WTC11 (cell line): ENCODE results near the gene SEMA3F. TPM values are rescaled to one million over a fixed set of nuclear protein-coding genes. Genes with fewer than 3 reads are reported as not detected.

ENCODE experiments used
- ATAC-seq: fragments of 200-7000 bp; cut with Tn5 transposase; 2 replicates; pipeline ENCODE4 v1.10.0; 2021; ENCODE audit warnings: mild to moderate bottlenecking, moderate library complexity
- CTCF ChIA-PET: fragments of 300-600 bp; sonication (Branson Sonifier 250); formaldehyde crosslinking; loops from one replicate; lab custom pipeline; 2021; ENCODE audit warnings: antibody characterized with exemption; lab: Charles Lee
- POLR2A ChIA-PET: fragments of 350-600 bp; sonication (Branson Sonifier 250); formaldehyde crosslinking; loops from one replicate; lab custom pipeline; 2021; ENCODE audit warnings: antibody characterized with exemption; lab: Charles Lee
- DNase-seq: peaks from one replicate; pipeline ENCODE4 v3.0.0; 2021; ENCODE audit warnings: low spot score
- H3K27ac Mint-ChIP-seq: 2 replicates; pipeline ENCODE4 v1.8.0; 2021; ENCODE audit warnings: mixed read lengths
- H3K27me3 Mint-ChIP-seq: 2 replicates; pipeline ENCODE4 v1.8.0; 2021; ENCODE audit warnings: low read depth, mild to moderate bottlenecking, moderate library complexity, mixed read lengths
- H3K36me3 Mint-ChIP-seq: 2 replicates; pipeline ENCODE4 v1.8.0; 2021; ENCODE audit warnings: mixed read lengths
- H3K4me1 Mint-ChIP-seq: 2 replicates; pipeline ENCODE4 v1.8.0; 2022; ENCODE audit warnings: mixed read lengths
- H3K4me3 Mint-ChIP-seq: 2 replicates; pipeline ENCODE4 v1.8.0; 2021; ENCODE audit warnings: mild to moderate bottlenecking, moderate library complexity, mixed read lengths
- H3K9me3 Mint-ChIP-seq: 2 replicates; pipeline ENCODE4 v1.8.0; 2021; ENCODE audit warnings: mixed read lengths
- AFF4 ChIP-seq: sonication (generic); formaldehyde crosslinking; IDR thresholded peaks from 2 replicates; pipeline ENCODE4 v1.8.1; 2023; ENCODE audit warnings: mild to moderate bottlenecking, missing genetic modification reagents, borderline replicate concordance
- ERG ChIP-seq: fragments of 250-450 bp; sonication (Bioruptor Pico); IDR thresholded peaks from 2 replicates; pipeline ENCODE4 v1.8.0; 2021; ENCODE audit warnings: mild to moderate bottlenecking
- FOXP4 ChIP-seq: sonication (generic); formaldehyde crosslinking; IDR thresholded peaks from 2 replicates; pipeline ENCODE4 v1.8.0; 2022; ENCODE audit warnings: mild to moderate bottlenecking, missing genetic modification reagents
- HMGXB4 ChIP-seq: sonication (generic); formaldehyde crosslinking; IDR thresholded peaks from 2 replicates; pipeline ENCODE4 v1.8.1; 2023; ENCODE audit warnings: mild to moderate bottlenecking, moderate library complexity, missing genetic modification reagents
- JAZF1 ChIP-seq: fragments of 250-450 bp; sonication (Bioruptor Pico); IDR thresholded peaks from 2 replicates; pipeline ENCODE4 v1.9.0; 2021; ENCODE audit warnings: moderate library complexity, mild to moderate bottlenecking, inconsistent platforms
- KAT7 ChIP-seq: sonication (generic); formaldehyde crosslinking; IDR thresholded peaks from 2 replicates; pipeline ENCODE4 v1.8.1; 2023; ENCODE audit warnings: missing genetic modification reagents, mild to moderate bottlenecking, borderline replicate concordance
- OVOL2 ChIP-seq: fragments of 250-450 bp; sonication (Bioruptor Pico); IDR thresholded peaks from 2 replicates; pipeline ENCODE4 v1.9.0; 2021; ENCODE audit warnings: mild to moderate bottlenecking, borderline replicate concordance
- TP53 ChIP-seq: sonication (generic); formaldehyde crosslinking; IDR thresholded peaks from 2 replicates; pipeline ENCODE4 v1.8.1; 2023; ENCODE audit warnings: mild to moderate bottlenecking, missing genetic modification reagents
- ZBTB43 ChIP-seq: sonication (generic); formaldehyde crosslinking; IDR thresholded peaks from 2 replicates; pipeline ENCODE4 v1.8.1; 2023; ENCODE audit warnings: mild to moderate bottlenecking, missing genetic modification reagents
- ZMAT4 ChIP-seq: fragments of 250-450 bp; sonication (Bioruptor Pico); IDR thresholded peaks from 2 replicates; pipeline ENCODE4 v1.9.0; 2021; ENCODE audit warnings: mild to moderate bottlenecking
- ZNF121 ChIP-seq: sonication (generic); formaldehyde crosslinking; IDR thresholded peaks from 2 replicates; pipeline ENCODE4 v1.8.0; 2023; ENCODE audit warnings: missing genetic modification reagents
- ZNF138 ChIP-seq: sonication (generic); formaldehyde crosslinking; conservative IDR thresholded peaks from 2 replicates; pipeline ENCODE4 v1.8.1; 2022; ENCODE audit warnings: mild to moderate bottlenecking, moderate library complexity, missing genetic modification reagents
- ZNF232 ChIP-seq: sonication (generic); formaldehyde crosslinking; IDR thresholded peaks from 2 replicates; pipeline ENCODE4 v1.8.0; 2022; ENCODE audit warnings: mild to moderate bottlenecking, missing genetic modification reagents
- ZNF317 ChIP-seq: sonication (generic); formaldehyde crosslinking; IDR thresholded peaks from 2 replicates; pipeline ENCODE4 v1.8.1; 2023; ENCODE audit warnings: low read depth, mild to moderate bottlenecking, moderate library complexity, missing genetic modification reagents, borderline replicate concordance
- ZNF425 ChIP-seq: fragments of 250-450 bp; sonication (Bioruptor Pico); conservative IDR thresholded peaks from 2 replicates; pipeline ENCODE4 v1.9.0; 2021; ENCODE audit warnings: mild to moderate bottlenecking
- ZNF512 ChIP-seq: sonication (generic); formaldehyde crosslinking; IDR thresholded peaks from 2 replicates; pipeline ENCODE4 v1.8.1; 2022; ENCODE audit warnings: missing genetic modification reagents, borderline replicate concordance
- total RNA-seq: library from RNA; stranded (reverse); gene quantifications from 3 replicates; pipeline ENCODE4 v1.2.3, GENCODE V29; 2021

Gene SEMA3F
- total RNA-seq, 1 experiment from 2014 or later, result 49.0 TPM

- no peak overlapping the region for H3K27ac Mint-ChIP-seq
- no peaks in the 10 kb centered on the region for H3K9me3 Mint-ChIP-seq
- H3K4me3 Mint-ChIP-seq, result no peak overlapping the region
- ChIA-PET POLR2A (interaction anchor here (0.6 kb wide), 1 partner anchor 8 kb away, joined by 3 read pairs; no protein-coding TSS in a partner anchor), CTCF (interaction anchor here (0.6 to 1.8 kb wide), 3 partner anchors 19 to 37 kb away, joined by 3 to 6 read pairs (median 3); no protein-coding TSS in a partner anchor)
- H3K36me3 Mint-ChIP-seq, result peaks cover 34% of the 10 kb centered on the region
- DNase-seq, result no peak
- H3K27me3 Mint-ChIP-seq, result no peaks in the 10 kb centered on the region
- H3K4me1 Mint-ChIP-seq, result peaks cover 8% of the 10 kb centered on the region
- ATAC-seq, result no peak
- TF ChIP-seq ZNF138 (CRISPR knock-in tag), result no peak
- no peak for TF ChIP-seq HMGXB4 (CRISPR knock-in tag)
- TF ChIP-seq ZNF512 (CRISPR knock-in tag), result no peak
- no peak for TF ChIP-seq ZNF121
- no peak for TF ChIP-seq KAT7 (CRISPR knock-in tag)
- TF ChIP-seq ZMAT4 (CRISPR knock-in tag), result no peak
- TF ChIP-seq TP53 (CRISPR knock-in tag), result no peak
- TF ChIP-seq ZNF232 (CRISPR knock-in tag), result no peak
- no peak for TF ChIP-seq ZNF317 (CRISPR knock-in tag)
- no peak for TF ChIP-seq ZBTB43 (CRISPR knock-in tag)
- no peak for TF ChIP-seq JAZF1 (CRISPR knock-in tag)
- no peak for TF ChIP-seq AFF4 (CRISPR knock-in tag)
Measured at GRCh38 chr3:50174947-50175524, 19.9 kb downstream of the SEMA3F start.

GRCh38 chr3:50177346-50177745 lies 22.2 kb downstream of the SEMA3F start:
- peaks cover 48% of the 10 kb centered on the region for H3K36me3 Mint-ChIP-seq
- ChIA-PET POLR2A (no interaction called here), CTCF (interaction anchor here (0.6 to 1.2 kb wide), 2 partner anchors 17 to 34 kb away, joined by 3 read pairs; no protein-coding TSS in a partner anchor)
- TF ChIP-seq ZNF425 (no peak), FOXP4 (CRISPR knock-in tag) (no peak), ERG (CRISPR knock-in tag) (no peak), OVOL2 (CRISPR knock-in tag) (no peak)

More at GRCh38 chr3:50177346-50177745, 22.2 kb downstream of the SEMA3F start:
- no peak overlapping the region for H3K4me3 Mint-ChIP-seq
- no peak overlapping the region for H3K27ac Mint-ChIP-seq
- H3K27me3 Mint-ChIP-seq, result no peaks in the 10 kb centered on the region
- ATAC-seq (no peak), DNase-seq (no peak)
- H3K9me3 Mint-ChIP-seq, result no peaks in the 10 kb centered on the region
- peaks cover 3% of the 10 kb centered on the region for H3K4me1 Mint-ChIP-seq
